Endothelial cell (in vitro differentiated cells): Measurements from ENCODE around the gene FKBP6. TPM values are rescaled to one million over a fixed set of nuclear protein-coding genes. Genes with fewer than 3 reads are reported as not detected.
"Not testable (repeated sequence)": the region's sequence is repeated elsewhere in the genome, so short reads cannot be mapped to it uniquely, and the experiment has no call there.

ENCODE experiments used
- DNase-seq: peaks from one replicate; pipeline ENCODE4 v3.0.0; 2021; ENCODE audit warnings: low spot score
- H3K27ac Mint-ChIP-seq: one replicate; pipeline ENCODE4 v1.8.0; 2021; ENCODE audit warnings: mixed read lengths, inconsistent platforms; ENCODE audit not compliant: unreplicated experiment
- H3K27me3 Mint-ChIP-seq: one replicate; pipeline ENCODE4 v1.8.0; 2021; ENCODE audit warnings: mild to moderate bottlenecking, moderate library complexity, mixed read lengths, inconsistent platforms; ENCODE audit not compliant: unreplicated experiment
- H3K36me3 Mint-ChIP-seq: one replicate; pipeline ENCODE4 v1.8.0; 2021; ENCODE audit warnings: mild to moderate bottlenecking, low read depth, mixed read lengths, inconsistent platforms; ENCODE audit not compliant: unreplicated experiment
- H3K4me1 Mint-ChIP-seq: one replicate; pipeline ENCODE4 v1.8.0; 2021; ENCODE audit warnings: mild to moderate bottlenecking, mixed read lengths, inconsistent platforms; ENCODE audit not compliant: unreplicated experiment
- H3K4me3 Mint-ChIP-seq: one replicate; pipeline ENCODE4 v1.8.0; 2021; ENCODE audit warnings: mild to moderate bottlenecking, mixed read lengths, inconsistent platforms; ENCODE audit not compliant: unreplicated experiment
- H3K9me3 Mint-ChIP-seq: one replicate; pipeline ENCODE4 v1.8.0; 2021; ENCODE audit warnings: mixed read lengths, inconsistent platforms; ENCODE audit not compliant: unreplicated experiment
- CTCF ChIP-seq: fragments of 200-600 bp; sonication (generic); IDR thresholded peaks from one replicate; pipeline ENCODE4 v1.5.0; 2021; ENCODE audit warnings: antibody characterized with exemption; ENCODE audit not compliant: unreplicated experiment
- total RNA-seq: library from RNA; stranded (reverse); fragmentation: NEBNext Ultra II Directional; extraction: Animal tissue kit (Norgen Biotek cat#: 25700); gene quantifications from one replicate; pipeline ENCODE4 v1.2.1, GENCODE V29; 2021; ENCODE audit not compliant: unreplicated experiment

The FKBP6 gene
- total RNA-seq, 1 donor from 2014 or later = not detected

DNA sequence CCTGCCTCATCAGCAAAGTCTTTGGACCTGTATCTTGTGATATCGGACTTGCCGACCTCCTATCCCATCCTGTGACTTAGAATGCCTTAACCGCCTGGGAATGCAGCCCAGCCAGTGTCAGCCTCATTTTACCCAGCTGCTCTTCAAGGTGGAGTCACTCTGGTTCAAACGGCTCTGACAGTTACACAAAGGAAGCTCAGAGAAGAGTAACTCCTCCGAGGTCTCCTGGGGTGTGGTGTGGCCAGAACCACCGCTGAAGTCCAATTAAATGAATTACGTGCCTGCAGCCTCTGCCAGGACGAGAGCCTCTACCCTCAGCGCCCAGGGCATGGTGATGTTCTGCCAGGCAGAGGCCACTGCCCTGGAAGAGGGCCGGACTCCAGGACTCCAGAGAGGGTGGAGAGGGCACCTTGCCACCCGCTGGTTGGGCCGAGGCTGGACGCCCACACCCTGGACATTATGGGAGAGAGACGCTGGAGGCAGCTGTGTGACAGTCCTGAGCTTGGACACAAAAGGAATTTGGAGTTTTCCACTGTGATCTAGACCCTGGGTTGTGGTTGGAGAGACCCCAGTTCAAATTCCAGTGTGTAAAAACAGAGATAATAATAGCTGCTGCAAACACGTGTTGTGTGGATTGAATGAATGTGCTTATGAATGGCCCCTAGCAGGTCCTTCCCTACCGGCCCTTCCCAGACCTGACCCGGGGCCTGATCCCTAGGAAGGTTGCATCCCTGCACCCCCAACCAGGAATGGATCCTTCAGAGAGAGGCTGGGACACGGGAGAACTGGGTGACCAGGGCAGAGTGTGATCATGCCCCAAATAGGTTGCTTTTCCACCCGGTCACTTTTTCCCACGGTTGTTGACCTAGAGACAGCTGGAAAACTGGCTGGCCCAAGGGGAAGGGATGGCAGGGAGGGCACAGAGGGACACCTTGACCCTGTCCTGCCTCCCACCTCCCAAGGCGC, 67.9 kb downstream of the FKBP6 start:
- no peak overlapping the region for H3K27ac Mint-ChIP-seq
- H3K36me3 Mint-ChIP-seq = peaks cover 3% of the 10 kb centered on the region
- no peak overlapping the region for H3K4me3 Mint-ChIP-seq
- no peaks in the 10 kb centered on the region for H3K9me3 Mint-ChIP-seq
- no peak for TF ChIP-seq CTCF
- H3K27me3 Mint-ChIP-seq = peaks cover 3% of the 10 kb centered on the region
- peaks cover 3% of the 10 kb centered on the region for H3K4me1 Mint-ChIP-seq
- no peak for DNase-seq

- Mint-ChIP-seq H3K27ac (no peak overlapping the region), H3K4me1 (peaks cover 3% of the 10 kb centered on the region), H3K9me3 (no peaks in the 10 kb centered on the region), H3K4me3 (no peak overlapping the region), H3K36me3 (no peaks in the 10 kb centered on the region), H3K27me3 (peaks cover 3% of the 10 kb centered on the region)
- DNase-seq = no peak
- no peak for TF ChIP-seq CTCF
Measured at GRCh38 chr7:73397521-73398281, 69.7 kb downstream of the FKBP6 start.

- not testable (repeated sequence) for H3K4me1 Mint-ChIP-seq, H3K4me3 Mint-ChIP-seq, H3K36me3 Mint-ChIP-seq, H3K9me3 Mint-ChIP-seq, H3K27me3 Mint-ChIP-seq, DNase-seq, H3K27ac Mint-ChIP-seq
Measured at GRCh38 chr7:73399185-73400050, 71.5 kb downstream of the FKBP6 start.

DNA sequence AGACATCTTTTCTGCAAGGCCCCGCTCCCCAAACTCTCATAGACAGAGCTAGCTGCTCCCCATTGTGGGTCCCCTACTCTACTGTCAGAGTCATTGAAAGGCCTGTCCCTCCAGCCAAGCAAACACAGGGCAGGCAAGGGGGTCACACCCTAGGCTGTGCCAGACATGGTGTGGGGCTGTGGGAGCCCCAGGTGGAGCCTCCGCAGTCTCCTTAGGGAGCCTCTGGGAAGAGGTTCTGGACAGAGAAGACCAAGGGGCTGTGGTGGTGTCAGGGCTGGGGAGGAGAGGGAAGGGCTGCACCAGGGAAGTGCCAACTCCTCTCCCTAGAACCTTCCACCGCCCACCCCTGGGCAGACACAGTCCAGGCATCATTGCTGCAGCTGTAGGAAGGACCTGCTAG, 76.9 kb downstream of the FKBP6 start:
- H3K27ac Mint-ChIP-seq, DNase-seq, H3K4me1 Mint-ChIP-seq, H3K36me3 Mint-ChIP-seq, H3K4me3 Mint-ChIP-seq, H3K27me3 Mint-ChIP-seq, H3K9me3 Mint-ChIP-seq: not testable (repeated sequence)

Other genes with a start within 250 kb of the FKBP6 start
- gene SPDYE9, start 242.1 kb upstream of the FKBP6 start, total RNA-seq = 0.13 TPM
- gene NSUN5, start 19.3 kb upstream of the FKBP6 start, total RNA-seq = 10.7 TPM
- gene TRIM50, start 79 bp upstream of the FKBP6 start, total RNA-seq = 0.54 TPM
- 2.5 TPM for gene FZD9, start 105.6 kb downstream of the FKBP6 start, total RNA-seq
- gene BAZ1B, start 194.1 kb downstream of the FKBP6 start, total RNA-seq = 56.5 TPM
- gene BCL7B, start 229.5 kb downstream of the FKBP6 start, total RNA-seq = 38.6 TPM